HFFc6 (cell line): ENCODE results near the gene CTSH. TPM values are rescaled to one million over a fixed set of nuclear protein-coding genes. Genes with fewer than 3 reads are reported as not detected.

Experiments
- DNase-seq: peaks from one replicate; pipeline ENCODE4 v3.0.0-alpha.2; 2018
- H3K27ac Mint-ChIP-seq: 2 replicates; pipeline ENCODE4 v1.8.0; 2020; ENCODE audit warnings: mild to moderate bottlenecking, mixed read lengths
- H3K27me3 Mint-ChIP-seq: 2 replicates; pipeline ENCODE4 v1.8.0; 2021; ENCODE audit warnings: mild to moderate bottlenecking, moderate library complexity, mixed read lengths; ENCODE audit not compliant: insufficient read depth
- H3K36me3 Mint-ChIP-seq: 2 replicates; pipeline ENCODE4 v1.8.0; 2021; ENCODE audit warnings: low read depth, mixed read lengths
- H3K4me1 Mint-ChIP-seq: 2 replicates; pipeline ENCODE4 v1.8.0; 2020; ENCODE audit warnings: low read depth, mixed read lengths
- H3K4me3 Mint-ChIP-seq: 2 replicates; pipeline ENCODE4 v1.8.0; 2020; ENCODE audit warnings: mild to moderate bottlenecking, moderate library complexity, mixed read lengths
- H3K9me3 Mint-ChIP-seq: 2 replicates; pipeline ENCODE4 v1.8.0; 2020; ENCODE audit warnings: mild to moderate bottlenecking, mixed read lengths
- CTCF ChIP-seq: fragments of 200-600 bp; sonication (generic); IDR thresholded peaks from 2 replicates; pipeline ENCODE4 v1.5.0; 2021; ENCODE audit warnings: antibody characterized with exemption, mild to moderate bottlenecking
- long read RNA-seq: library from polyadenylated mRNA; unstranded; transcript quantifications from one replicate; pipeline ENCODE4 v2.0.0, GENCODE V29; 2019
- total RNA-seq, 6 experiments: library from RNA; stranded (reverse); fragmentation: NEBNext Ultra II Directional; extraction: Animal tissue kit (Norgen Biotek cat#: 25700); gene quantifications; 2 replicates in 1 of 6; 3 replicates in 5 of 6; pipeline ENCODE4 v1.2.3, GENCODE V29; 2021

The CTSH gene
- under 1 TPM in 5 of 6 experiments, not detected in 1; 0.20 to 0.53 (median 0.38) TPM for total RNA-seq
- long read RNA-seq, partial matches to known transcripts: 0 of 2 reads
- long read RNA-seq, other reads (novel, unspliced or antisense): 1 of 2 reads

- Mint-ChIP-seq H3K27ac (no peak within 1 kb of the TSS), H3K9me3 (no peaks in the 10 kb centered on the region), H3K27me3 (peaks cover 29% of the 10 kb centered on the region), H3K4me1 (no peaks in the 10 kb centered on the region), H3K36me3 (no peaks in the 10 kb centered on the region), H3K4me3 (peak within 1 kb of the TSS; percentile 41; the same call in 1 of the 2 replicates)
- TF ChIP-seq CTCF: no peak
- DNase-seq: no peak
Observed at GRCh38 chr15:78944669-78945407, at the start of gene CTSH. Gene CTSH, minus strand, starts transcription at chr15:78945046. Its CDS starts 65 bp downstream, at chr15:78944981.

GRCh38 chr15:78993931-78994530 is 49.2 kb upstream of the CTSH start:
- no peaks in the 10 kb centered on the region for H3K36me3 Mint-ChIP-seq
- TF ChIP-seq CTCF: no peak
- no peak overlapping the region for H3K27ac Mint-ChIP-seq
- H3K9me3 Mint-ChIP-seq: no peaks in the 10 kb centered on the region
- H3K4me1 Mint-ChIP-seq: peaks cover 37% of the 10 kb centered on the region
- no peak overlapping the region for H3K4me3 Mint-ChIP-seq
- no peak for DNase-seq
- H3K27me3 Mint-ChIP-seq: peaks cover 5% of the 10 kb centered on the region; the same call in 1 of the 2 replicates

- DNase-seq: no peak
- Mint-ChIP-seq H3K4me1 (peaks cover 44% of the 10 kb centered on the region), H3K27ac (no peak overlapping the region), H3K4me3 (no peak overlapping the region), H3K36me3 (no peaks in the 10 kb centered on the region), H3K27me3 (peaks cover 6% of the 10 kb centered on the region; the same call in 1 of the 2 replicates), H3K9me3 (no peaks in the 10 kb centered on the region)
- TF ChIP-seq CTCF: no peak
Observed at GRCh38 chr15:78993257-78993930, 48.5 kb upstream of the CTSH start.

GRCh38 chr15:78992416-78993256 is 47.8 kb upstream of the CTSH start:
- peaks cover 8% of the 10 kb centered on the region; the same call in 1 of the 2 replicates for H3K27me3 Mint-ChIP-seq
- DNase-seq: no peak
- H3K4me1 Mint-ChIP-seq: peaks cover 51% of the 10 kb centered on the region
- no peak overlapping the region for H3K4me3 Mint-ChIP-seq
- H3K9me3 Mint-ChIP-seq: no peaks in the 10 kb centered on the region
- H3K36me3 Mint-ChIP-seq: no peaks in the 10 kb centered on the region
- no peak overlapping the region for H3K27ac Mint-ChIP-seq
- no peak for TF ChIP-seq CTCF

- no peak overlapping the region for H3K27ac Mint-ChIP-seq
- TF ChIP-seq CTCF: no peak
- no peak overlapping the region; the same call in 1 of the 2 replicates for H3K4me3 Mint-ChIP-seq
- peaks cover 51% of the 10 kb centered on the region for H3K4me1 Mint-ChIP-seq
- H3K9me3 Mint-ChIP-seq: no peaks in the 10 kb centered on the region
- no peak for DNase-seq
- no peaks in the 10 kb centered on the region for H3K36me3 Mint-ChIP-seq
- H3K27me3 Mint-ChIP-seq: peaks cover 8% of the 10 kb centered on the region; the same call in 1 of the 2 replicates
Observed at GRCh38 chr15:78991879-78992278, 47.0 kb upstream of the CTSH start.
